GM15510 (cell line): ENCODE measurements around the gene SORCS1.

Source experiments
- POLR2A ChIP-seq: IDR thresholded peaks from 3 replicates; pipeline ENCODE4 v1.6.1; 2011; ENCODE audit warnings: borderline replicate concordance; ENCODE audit not compliant: insufficient read length; ENCODE audit errors: extremely low read depth

SORCS1 gene

GRCh38 chr10:106661133-106661766, 503.3 kb downstream of the SORCS1 start:
- TF ChIP-seq POLR2A = no peak

- no peak for TF ChIP-seq POLR2A
These were observed 504.0 kb downstream of the SORCS1 start for GRCh38 chr10:106660550-106660949.

- no peak for TF ChIP-seq POLR2A
These were observed 508.9 kb downstream of the SORCS1 start for GRCh38 chr10:106655636-106656035.

- no peak for TF ChIP-seq POLR2A
These were observed 509.3 kb downstream of the SORCS1 start for GRCh38 chr10:106655165-106655564.

- TF ChIP-seq POLR2A = no peak
These were observed 512.2 kb downstream of the SORCS1 start for GRCh38 chr10:106652279-106652678.

GRCh38 chr10:106648534-106649481, 515.7 kb downstream of the SORCS1 start:
- TF ChIP-seq POLR2A = no peak

- TF ChIP-seq POLR2A = no peak
These were observed 521.0 kb downstream of the SORCS1 start for GRCh38 chr10:106643473-106643872.

- TF ChIP-seq POLR2A = no peak
These were observed 526.6 kb downstream of the SORCS1 start for GRCh38 chr10:106637873-106638272.

- no peak for TF ChIP-seq POLR2A
These were observed 527.6 kb downstream of the SORCS1 start for GRCh38 chr10:106636766-106637491.

GRCh38 chr10:106635947-106636346, 528.6 kb downstream of the SORCS1 start:
- TF ChIP-seq POLR2A = no peak

- TF ChIP-seq POLR2A = no peak
These were observed 533.3 kb downstream of the SORCS1 start for GRCh38 chr10:106631016-106631702.

- no peak for TF ChIP-seq POLR2A
These were observed 538.1 kb downstream of the SORCS1 start for GRCh38 chr10:106626371-106626770.

- no peak for TF ChIP-seq POLR2A
These were observed 538.8 kb downstream of the SORCS1 start for GRCh38 chr10:106625751-106626150.

GRCh38 chr10:106619346-106619745, 545.2 kb downstream of the SORCS1 start:
- no peak for TF ChIP-seq POLR2A
